Measurements from ENCODE around the gene TWSG1.
A peak's percentile ranks its signal among the peaks of the same experiment; 100 is the strongest.
"Not testable (repeated sequence)": the region's sequence is repeated elsewhere in the genome, so short reads cannot be mapped to it uniquely, and the experiment has no call there.

TWSG1 gene

DNA sequence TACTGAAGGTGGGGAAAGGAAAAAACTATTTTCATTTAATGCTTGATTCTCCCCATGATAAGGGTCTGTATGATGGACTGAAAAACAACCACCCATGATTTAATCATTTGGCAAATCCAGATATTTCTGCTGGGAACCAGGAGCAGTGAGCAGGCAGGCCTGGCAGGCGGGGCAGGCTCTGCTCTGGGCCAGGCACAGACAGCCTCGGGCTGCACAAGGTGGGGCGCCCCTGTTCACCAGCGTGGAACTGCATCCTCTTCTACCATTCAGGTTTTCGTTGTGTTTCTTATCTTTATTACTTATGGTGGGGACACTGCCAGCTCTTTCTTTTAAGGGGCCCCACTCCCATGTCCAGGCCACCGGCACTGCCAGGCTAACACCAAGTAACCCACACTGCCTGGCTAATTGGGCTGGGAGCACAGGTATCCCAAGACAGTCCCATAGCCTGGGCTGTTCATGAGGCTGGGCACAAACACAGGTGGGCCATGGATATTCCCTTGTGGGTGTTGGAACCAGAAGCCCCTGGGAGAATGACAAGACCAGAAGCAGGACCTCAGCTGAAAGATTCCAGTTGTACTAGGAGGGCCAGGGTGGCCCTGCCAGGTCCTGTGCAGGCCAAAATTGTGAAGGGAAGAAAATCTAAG is 83.6 kb downstream of the TWSG1 start:
- DNase-seq, result no peak

DNA sequence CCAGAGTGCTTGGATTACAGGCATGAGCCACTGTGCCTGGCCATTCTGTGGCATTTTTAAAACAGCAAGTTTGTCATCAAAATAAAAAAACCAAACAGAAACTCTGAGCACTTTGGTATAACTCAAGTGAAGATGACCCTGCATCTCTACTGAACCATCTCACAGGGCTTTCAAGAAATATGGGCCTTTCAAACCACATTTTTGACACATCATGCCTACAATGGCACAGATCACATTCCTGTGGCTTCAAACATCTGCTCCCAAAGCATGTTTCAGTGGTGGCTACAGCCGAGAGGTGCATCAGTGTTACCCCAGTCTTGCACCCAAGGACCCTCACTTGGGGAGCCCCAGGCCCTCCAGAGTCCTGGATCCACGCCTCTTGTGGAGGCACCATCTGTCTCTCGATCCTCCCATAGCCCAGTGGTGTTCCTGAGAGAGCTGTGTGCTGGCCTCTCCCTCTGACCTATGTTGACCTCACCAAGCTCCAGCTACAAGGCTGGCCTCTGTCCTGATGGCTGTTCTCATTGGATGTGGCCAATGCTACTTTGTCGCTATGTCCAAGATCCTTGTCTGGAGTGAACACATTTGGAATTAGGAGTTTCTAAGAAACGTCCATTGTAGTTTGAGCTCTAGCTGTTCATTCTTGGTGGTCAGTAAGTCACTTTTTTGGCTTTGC is 85.5 kb downstream of the TWSG1 start:
- DNase-seq, result no peak

More for the DNA sequence above, 83.6 kb downstream of the TWSG1 start:
- in situ Hi-C loops (cut with MboI; ENCODE audit: low pct_unique_long_range_greater_than_20kb, low sequenced_read_pairs), result no loop called here

DNA sequence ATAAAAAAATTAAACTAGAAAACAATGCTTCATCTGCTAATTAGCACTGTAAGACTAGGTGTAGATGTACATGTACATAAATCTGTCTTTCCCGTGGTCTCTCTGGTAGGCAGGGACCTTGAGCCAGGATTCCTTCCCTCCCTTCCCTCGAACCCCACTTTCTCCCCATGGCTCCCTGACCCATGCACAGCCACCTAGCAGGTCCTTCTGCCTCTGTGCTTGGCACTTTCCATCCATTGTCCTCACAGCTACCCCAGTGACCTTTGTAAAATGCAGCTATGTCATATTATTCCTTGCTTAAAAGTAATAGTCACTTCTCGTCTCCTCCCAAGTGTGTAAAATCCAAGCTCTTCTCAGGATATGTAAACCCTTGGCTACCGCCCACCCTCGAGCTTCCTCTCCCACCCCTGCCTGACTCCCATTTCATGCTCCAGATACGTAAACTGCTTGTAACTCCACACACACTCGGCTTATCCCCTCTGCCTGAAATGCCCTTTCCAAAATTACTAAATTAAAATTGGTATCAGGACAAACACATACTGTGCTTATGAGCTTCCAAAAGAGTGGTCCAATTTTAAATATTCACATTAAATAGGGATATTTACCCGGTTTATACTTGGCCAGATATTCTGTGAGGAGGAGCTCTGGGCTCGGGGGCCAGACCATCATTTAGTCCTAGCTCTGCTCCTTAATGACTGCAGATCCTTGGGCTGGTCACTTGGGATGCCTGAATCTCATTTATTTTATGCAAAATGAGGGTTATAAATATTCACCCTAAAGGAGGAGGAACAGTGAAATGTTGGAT is 86.7 kb downstream of the TWSG1 start:
- in situ Hi-C loops (cut with MboI; ENCODE audit: low pct_unique_long_range_greater_than_20kb, low sequenced_read_pairs), result no loop called here
- DNase-seq, result no peak

More for the DNA sequence above, 85.5 kb downstream of the TWSG1 start:
- in situ Hi-C loops (cut with MboI; ENCODE audit: low pct_unique_long_range_greater_than_20kb, low sequenced_read_pairs), result no loop called here

DNA sequence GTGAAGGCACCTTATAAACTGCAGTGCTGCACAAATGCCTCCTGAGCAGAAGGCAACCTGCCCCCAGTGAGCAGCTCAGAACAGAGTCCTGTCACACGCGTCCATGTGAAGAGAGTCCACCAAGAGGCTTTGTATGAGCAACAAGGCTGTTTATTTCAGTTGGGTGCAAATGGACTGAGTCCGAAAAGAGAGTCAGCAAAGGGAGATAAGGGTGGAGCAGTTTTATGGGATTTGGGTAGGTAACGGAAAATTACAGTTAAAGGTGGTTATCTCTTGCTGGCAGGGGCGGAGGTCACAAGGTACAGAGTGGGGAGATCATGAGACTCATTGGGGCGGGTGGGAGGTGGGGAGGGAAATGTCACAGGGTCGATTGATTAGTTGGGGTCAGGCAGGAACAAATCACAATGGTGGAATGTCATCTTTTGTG is 87.3 kb downstream of the TWSG1 start:
- in situ Hi-C loops (cut with MboI; ENCODE audit: low pct_unique_long_range_greater_than_20kb, low sequenced_read_pairs), result no loop called here
- no peak for DNase-seq

DNA sequence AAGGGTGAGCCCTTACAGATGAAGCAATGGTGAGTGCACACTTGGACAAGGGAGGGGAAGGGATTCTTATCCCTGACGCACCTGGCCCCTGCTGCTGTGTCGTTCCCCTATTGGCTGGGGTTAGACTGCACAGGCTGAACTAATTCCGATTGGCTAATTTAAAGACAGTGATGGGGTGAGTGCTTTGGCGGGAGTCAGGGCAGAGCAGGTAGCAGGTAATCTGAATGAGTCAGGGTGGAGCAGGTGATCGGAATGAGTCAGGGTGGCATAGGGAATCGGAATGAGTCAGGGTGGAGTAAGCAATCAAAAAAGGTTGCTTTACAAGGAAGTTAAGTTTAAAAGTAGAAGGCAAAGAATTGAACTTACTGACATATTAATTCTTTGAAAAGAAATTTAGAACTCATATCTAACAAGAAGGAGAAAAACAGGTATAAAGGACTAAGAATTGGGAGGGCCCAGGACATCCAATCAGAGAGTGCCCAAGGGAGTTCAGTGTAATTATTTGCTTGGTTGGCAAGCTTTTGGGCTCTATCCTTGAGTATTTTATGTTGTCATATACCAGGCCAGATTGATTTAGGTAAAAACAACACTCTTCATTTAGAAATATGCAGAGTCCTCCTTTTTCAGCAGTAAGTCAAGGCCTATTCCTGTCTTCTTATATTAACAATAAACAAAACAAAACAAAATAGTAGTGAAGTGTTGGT is 88.4 kb downstream of the TWSG1 start:
- no peak for DNase-seq
- in situ Hi-C loops (cut with MboI; ENCODE audit: low pct_unique_long_range_greater_than_20kb, low sequenced_read_pairs), result no loop called here

DNA sequence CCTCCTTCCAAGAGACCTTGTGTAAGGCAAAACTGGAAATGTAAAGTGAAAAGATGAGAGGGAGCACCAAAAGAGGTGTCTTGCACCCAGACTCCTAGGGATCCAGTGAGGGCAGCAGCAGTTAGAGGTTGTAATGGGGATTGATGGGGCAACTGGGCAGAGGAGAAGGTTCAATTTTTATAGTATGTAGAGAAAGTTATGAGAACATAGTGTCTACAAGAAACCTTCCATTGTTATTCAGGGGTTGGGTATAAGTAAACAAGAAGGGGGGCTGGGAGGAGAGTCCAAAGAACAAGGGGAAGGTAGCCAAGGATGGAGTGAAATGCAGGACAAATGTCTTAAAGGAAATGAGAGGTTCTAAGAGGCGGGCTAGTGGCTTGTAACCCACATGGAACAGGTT is 89.1 kb downstream of the TWSG1 start:
- in situ Hi-C loops (cut with MboI; ENCODE audit: low pct_unique_long_range_greater_than_20kb, low sequenced_read_pairs); DNase-seq: not testable (repeated sequence)

DNA sequence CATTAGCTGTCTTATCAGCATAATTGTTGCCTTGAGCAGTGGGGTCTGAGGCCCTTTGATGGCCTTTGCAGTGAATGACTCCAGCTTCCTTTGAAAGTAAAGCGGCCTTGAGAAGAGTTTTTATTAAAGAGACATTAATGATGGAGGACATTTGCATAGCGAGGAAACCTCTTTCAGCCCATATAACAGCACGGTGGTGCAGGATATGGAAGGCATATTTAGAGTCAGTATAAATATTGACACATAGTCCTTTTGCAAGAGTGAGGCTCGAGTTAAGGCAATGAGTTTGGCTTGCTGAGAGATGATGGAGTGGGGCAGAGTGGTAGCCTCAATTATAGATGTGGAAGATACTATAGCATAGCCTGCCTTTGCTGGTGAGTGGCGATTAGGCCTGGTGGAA is 89.7 kb downstream of the TWSG1 start:
- in situ Hi-C loops (cut with MboI; ENCODE audit: low pct_unique_long_range_greater_than_20kb, low sequenced_read_pairs), result not testable (repeated sequence)

DNA sequence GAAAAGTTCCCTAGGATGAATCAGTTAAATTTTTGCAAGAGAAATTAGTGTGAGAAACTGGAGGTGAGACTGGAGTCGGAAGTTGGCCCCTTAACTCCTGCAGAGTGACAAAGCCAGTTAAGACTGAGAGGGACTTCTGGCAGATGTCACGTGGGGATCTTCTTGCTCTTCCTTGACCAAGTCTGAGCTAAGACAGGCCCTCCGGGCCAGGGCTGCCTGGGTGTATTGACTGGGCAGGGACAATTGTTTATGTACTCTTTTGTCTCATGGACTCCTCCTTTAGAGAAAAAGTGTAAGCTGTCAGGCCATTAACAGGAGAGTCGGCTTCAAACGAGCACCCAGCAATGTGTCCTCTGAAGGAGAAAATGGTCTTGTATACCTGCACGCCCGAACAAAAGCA is 92.2 kb downstream of the TWSG1 start:
- in situ Hi-C loops (cut with MboI; ENCODE audit: low pct_unique_long_range_greater_than_20kb, low sequenced_read_pairs), result no loop called here
- no peak for DNase-seq

More for the DNA sequence above, 89.7 kb downstream of the TWSG1 start:
- DNase-seq, result not testable (repeated sequence)

DNA sequence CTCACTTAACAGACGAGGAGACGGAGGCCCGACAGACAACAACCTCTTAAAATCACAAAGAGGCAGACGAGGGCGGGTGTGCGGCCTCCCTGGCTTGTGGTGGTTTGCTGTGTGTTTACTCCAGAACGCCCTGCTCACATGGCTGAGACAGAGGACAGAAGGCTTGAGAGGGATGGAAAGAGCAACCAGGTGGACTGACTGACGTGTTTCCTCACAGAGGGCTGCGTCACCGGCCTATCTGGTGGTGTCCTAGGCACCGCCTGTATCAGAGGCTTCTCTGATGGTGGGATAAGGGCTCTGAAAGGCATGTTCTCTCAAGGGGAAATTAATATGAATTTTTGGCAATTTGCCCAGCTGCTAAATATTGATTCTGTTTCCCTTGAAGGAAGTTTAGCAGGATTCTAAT is 93.7 kb downstream of the TWSG1 start:
- in situ Hi-C loops (cut with MboI; ENCODE audit: low pct_unique_long_range_greater_than_20kb, low sequenced_read_pairs), result no loop called here
- no peak for DNase-seq

DNA sequence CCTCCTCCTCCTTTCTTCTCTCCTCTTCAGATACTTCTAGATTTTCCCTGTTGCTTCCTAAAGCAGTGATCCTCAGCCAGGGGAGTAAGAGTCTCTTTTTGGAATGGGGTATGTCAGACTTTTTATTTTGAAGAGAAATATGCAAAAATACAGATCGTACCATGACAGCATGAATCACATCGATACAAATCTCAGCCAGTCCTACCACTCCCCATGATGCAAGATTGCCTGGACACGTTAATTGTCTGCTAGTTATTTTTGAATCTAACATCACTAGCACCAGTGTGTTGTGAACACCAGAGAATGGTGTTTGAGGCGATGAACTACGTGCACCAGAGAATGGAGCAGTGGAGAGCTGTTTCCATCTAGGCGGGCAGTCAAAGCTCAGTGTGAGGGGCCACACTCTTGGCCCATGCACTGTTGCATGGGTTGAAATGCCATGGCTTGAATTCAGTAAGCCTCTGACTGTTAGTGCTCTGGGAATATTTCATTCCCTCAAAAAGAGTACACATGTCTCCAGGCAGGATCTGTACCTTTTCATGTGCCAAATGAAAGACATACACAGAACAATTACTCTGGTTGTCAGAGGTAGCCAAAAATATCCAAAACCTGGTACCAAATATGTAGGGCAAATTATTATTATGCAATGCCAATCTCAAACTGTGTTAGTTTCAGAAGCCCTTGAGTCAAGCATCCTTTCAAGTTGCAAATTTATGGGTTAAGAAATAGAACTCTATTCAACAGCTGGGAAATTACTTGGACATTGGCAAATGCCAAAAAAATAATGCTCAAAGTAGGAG is 94.5 kb downstream of the TWSG1 start:
- DNase-seq, result no peak
- in situ Hi-C loops (cut with MboI; ENCODE audit: low pct_unique_long_range_greater_than_20kb, low sequenced_read_pairs), result no loop called here

DNA sequence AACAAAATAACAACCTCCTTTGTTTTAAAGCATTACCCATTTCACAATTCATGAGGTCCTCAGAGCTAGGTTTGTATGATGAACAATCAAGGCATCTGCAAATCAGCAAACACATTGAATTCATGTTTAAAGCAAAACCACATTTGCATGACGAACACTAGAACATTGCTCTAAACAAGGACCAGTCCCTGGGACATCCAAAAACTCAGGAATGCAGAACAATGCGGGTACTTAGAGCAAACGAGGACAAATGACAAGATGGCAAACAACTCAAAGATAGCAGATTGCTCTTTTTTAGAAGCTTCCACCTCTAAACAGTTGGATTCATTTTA is 95.1 kb downstream of the TWSG1 start:
- in situ Hi-C loops (cut with MboI; ENCODE audit: low pct_unique_long_range_greater_than_20kb, low sequenced_read_pairs), result no loop called here
- DNase-seq, result no peak

DNA sequence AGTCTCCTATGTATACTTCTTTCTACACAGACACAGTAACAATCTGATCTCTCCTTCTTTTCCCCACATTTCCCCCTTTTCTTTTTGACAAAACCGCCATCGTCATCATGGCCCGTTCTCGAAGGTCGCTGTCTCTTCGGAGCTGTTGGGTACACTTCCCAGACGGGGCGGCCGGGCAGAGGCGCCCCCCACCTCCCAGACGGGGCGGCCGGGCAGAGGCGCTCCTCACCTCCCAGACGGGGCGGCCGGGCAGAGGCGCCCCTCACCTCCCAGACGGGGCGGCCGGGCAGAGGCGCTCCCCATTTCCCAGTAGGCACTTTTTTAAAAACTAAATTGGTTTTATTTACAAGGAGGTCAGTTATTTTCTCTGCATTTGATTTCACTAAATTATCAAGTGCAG is 95.7 kb downstream of the TWSG1 start:
- in situ Hi-C loops (cut with MboI; ENCODE audit: low pct_unique_long_range_greater_than_20kb, low sequenced_read_pairs), result not testable (repeated sequence)

DNA sequence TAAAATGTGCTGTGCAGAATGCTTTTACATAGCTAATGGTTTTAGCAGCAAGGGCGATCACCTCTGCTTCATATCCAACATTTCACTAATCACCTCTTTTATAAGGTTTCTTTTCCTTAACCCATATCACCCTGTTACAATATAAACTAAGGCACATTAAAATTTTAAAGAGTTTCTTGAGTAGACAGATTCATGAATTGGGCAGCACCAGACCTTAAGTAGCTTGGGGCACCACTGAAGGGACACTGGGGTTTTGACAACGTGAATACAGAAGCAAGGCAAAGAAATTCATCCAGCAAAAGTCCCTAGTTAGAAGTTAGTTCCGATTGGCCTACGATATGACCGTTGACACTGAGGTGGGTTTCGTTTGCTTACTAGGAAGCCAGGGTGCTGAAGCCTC is 96.7 kb downstream of the TWSG1 start:
- no peak for DNase-seq
- in situ Hi-C loops (cut with MboI; ENCODE audit: low pct_unique_long_range_greater_than_20kb, low sequenced_read_pairs), result no loop called here

More for the DNA sequence above, 95.7 kb downstream of the TWSG1 start:
- DNase-seq, result not testable (repeated sequence)

DNA sequence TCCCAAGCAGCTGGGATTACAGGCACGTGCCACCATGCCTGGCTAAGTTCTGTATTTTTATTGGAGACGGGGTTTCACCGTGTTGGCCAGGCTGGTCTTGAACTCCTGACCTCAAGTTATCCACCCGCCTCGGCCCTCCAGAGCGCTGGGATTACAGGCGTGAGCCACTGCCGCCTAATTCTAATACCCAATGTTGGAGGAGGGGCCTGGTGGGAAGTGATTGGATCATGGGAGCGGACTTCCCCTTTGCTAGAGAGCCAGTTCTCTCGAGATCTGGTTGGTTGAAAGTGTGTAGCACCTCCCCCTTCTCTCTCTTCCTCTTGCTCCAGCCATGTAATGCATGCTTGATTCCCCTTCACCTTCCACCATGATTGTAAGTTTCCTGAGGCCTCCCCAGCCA is 98.5 kb downstream of the TWSG1 start:
- in situ Hi-C loops (cut with MboI; ENCODE audit: low pct_unique_long_range_greater_than_20kb, low sequenced_read_pairs), result not testable (repeated sequence)
- DNase-seq, result peak; percentile 80

DNA sequence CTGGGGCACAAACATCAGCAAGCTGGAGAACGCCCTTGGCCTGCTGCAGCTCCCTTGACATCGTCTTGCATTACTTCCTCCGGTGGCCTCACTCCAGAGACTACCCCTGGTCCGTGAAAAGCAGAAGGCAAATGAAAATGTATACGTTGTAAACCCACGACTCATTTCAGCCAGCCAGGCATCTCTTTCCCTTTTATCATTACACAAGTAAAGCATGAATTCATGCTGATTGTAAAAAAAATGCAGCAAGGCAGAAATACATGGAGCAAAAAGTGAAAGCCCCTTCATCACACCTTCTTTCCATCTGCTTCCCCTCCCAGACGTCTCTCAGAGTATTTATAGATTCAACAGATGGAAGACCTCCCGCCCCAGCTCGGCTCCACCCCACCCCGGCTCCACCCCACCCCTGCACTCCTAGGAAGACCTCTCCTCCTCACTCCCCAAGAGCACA is 99.1 kb downstream of the TWSG1 start:
- DNase-seq, result peak; percentile 57
- in situ Hi-C loops (cut with MboI; ENCODE audit: low pct_unique_long_range_greater_than_20kb, low sequenced_read_pairs), result no loop called here

DNA sequence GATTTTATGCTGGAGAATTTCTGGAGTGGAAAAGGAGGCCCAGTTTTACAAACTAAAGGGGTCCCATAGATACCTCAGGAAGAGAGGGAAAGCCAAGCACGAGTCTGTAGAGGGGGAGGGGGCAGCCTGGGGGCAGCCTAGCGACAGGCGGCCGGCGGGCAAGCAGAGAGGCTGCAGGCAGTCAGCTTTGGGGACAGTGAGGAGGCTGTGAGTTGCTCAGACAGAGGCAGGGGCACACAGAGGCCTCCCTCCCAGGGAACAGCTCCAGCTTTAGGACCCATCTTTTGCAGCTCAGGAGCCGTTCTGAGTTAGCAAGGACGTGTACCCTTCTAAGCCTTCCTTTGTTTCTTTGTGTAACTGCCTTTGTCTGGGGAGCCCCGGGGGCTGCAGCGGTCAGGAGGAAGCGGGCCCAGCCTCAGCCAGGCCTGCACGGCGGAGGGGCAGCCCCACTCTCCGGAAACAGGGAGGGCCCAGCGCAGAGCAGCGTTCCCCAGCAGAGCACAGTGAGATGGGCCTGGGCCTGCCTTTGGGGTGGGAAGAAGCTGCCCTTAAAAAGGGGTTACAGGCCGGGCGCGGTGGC is 99.6 kb downstream of the TWSG1 start:
- in situ Hi-C loops (cut with MboI; ENCODE audit: low pct_unique_long_range_greater_than_20kb, low sequenced_read_pairs), result no loop called here

DNA sequence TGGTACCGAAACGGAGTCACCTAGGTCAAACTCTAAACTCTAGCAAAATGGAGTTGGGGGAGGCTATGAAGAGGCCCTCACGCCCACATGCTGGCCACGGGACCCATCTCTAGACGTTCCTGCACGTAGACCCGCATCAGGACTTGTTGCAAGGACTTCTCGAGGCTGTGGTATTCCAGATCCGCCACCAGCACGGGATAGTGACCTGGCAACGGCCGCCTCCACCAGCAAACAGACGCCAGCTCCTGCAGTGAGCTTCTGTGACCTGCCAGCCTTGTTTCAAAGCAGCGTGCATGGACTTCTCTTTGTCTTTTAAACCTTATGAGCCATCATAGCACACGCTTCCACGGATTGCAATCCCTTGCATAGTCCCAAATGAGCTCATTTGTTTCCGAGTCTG is 100.5 kb downstream of the TWSG1 start:
- DNase-seq, result no peak
- in situ Hi-C loops (cut with MboI; ENCODE audit: low pct_unique_long_range_greater_than_20kb, low sequenced_read_pairs), result no loop called here

More for the DNA sequence above, 99.6 kb downstream of the TWSG1 start:
- no peak for DNase-seq

DNA sequence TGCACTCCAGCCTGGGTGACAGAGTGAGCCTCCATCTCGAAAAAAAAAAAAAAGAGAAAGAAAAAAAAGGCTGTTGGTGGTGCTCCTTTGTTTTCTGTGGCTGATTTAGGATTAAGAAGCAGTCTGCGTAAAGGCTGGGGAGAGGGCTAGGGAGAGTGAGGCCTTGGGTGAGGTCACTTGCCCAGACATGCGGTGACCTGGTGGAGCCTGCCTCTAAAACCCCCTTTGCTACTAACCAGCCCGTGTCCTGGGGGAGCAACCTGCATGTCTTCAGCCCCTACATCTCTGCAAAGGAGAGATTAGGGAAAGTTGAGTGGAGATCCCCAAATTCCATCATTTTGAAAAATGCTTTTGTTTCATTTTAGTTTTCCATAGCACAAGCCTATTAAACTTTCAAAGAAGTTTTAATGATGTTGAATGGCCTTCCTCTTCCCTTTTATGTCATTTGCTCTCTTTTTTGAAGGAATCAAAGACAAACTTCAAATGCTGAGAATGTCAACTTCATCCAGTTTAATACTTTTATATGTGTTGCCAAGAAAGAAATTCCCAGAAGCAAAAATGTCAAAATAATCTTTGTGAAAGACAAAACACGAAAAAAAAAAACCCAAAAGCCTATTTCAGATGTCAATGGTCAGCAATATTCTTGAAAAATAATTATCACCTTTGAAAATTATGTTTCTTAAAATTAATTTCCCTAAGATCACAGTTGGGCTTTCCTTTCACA is 101.8 kb downstream of the TWSG1 start:
- peak; percentile 29 for DNase-seq
- in situ Hi-C loops (cut with MboI; ENCODE audit: low pct_unique_long_range_greater_than_20kb, low sequenced_read_pairs), result no loop called here

Measured in KBM-7 (cell line).